Measurements from ENCODE around the gene LOXL4. TPM values are rescaled to one million over a fixed set of nuclear protein-coding genes. Genes with fewer than 3 reads are reported as not detected.

LOXL4 gene
- total RNA-seq, 2 experiments from 2014 or later, result not detected

- Mint-ChIP-seq H3K4me3 (no peak overlapping the region), H3K9me3 (no peaks in the 10 kb centered on the region), H3K36me3 (ENCODE audit: low read depth) (peaks cover 1% of the 10 kb centered on the region), H3K4me1 (ENCODE audit: low read depth) (no peaks in the 10 kb centered on the region), H3K27me3 (ENCODE audit: low read depth) (no peaks in the 10 kb centered on the region), H3K27ac (no peak overlapping the region)
- CTCF ChIA-PET, result no interaction called here
- DNase-seq, result no peak
- intact Hi-C loops (cut with micrococcal nuclease), result no loop called here
Observed at GRCh38 chr10:98259606-98260315, 8.2 kb downstream of the LOXL4 start.

GRCh38 chr10:98258683-98259454, 9.1 kb downstream of the LOXL4 start:
- DNase-seq, result no peak
- H3K27me3 Mint-ChIP-seq (ENCODE audit: low read depth), result no peaks in the 10 kb centered on the region
- no peak overlapping the region for H3K4me3 Mint-ChIP-seq
- no peak overlapping the region for H3K27ac Mint-ChIP-seq
- intact Hi-C loops (cut with micrococcal nuclease), result no loop called here
- peaks cover 1% of the 10 kb centered on the region for H3K36me3 Mint-ChIP-seq (ENCODE audit: low read depth)
- CTCF ChIA-PET, result no interaction called here
- no peaks in the 10 kb centered on the region for H3K9me3 Mint-ChIP-seq
- no peaks in the 10 kb centered on the region for H3K4me1 Mint-ChIP-seq (ENCODE audit: low read depth)

GRCh38 chr10:98257961-98258360, 10.0 kb downstream of the LOXL4 start:
- no peaks in the 10 kb centered on the region for H3K9me3 Mint-ChIP-seq
- H3K4me1 Mint-ChIP-seq (ENCODE audit: low read depth), result no peaks in the 10 kb centered on the region
- DNase-seq, result no peak
- H3K27ac Mint-ChIP-seq, result no peak overlapping the region
- CTCF ChIA-PET, result no interaction called here
- H3K36me3 Mint-ChIP-seq (ENCODE audit: low read depth), result peaks cover 1% of the 10 kb centered on the region
- H3K27me3 Mint-ChIP-seq (ENCODE audit: low read depth), result no peaks in the 10 kb centered on the region
- no peak overlapping the region for H3K4me3 Mint-ChIP-seq
- intact Hi-C loops (cut with micrococcal nuclease), result no loop called here

- Mint-ChIP-seq H3K4me1 (ENCODE audit: low read depth) (no peaks in the 10 kb centered on the region), H3K9me3 (no peaks in the 10 kb centered on the region), H3K27me3 (ENCODE audit: low read depth) (no peaks in the 10 kb centered on the region), H3K4me3 (no peak overlapping the region), H3K27ac (no peak overlapping the region), H3K36me3 (ENCODE audit: low read depth) (peaks cover 1% of the 10 kb centered on the region)
- intact Hi-C loops (cut with micrococcal nuclease), result no loop called here
- CTCF ChIA-PET, result no interaction called here
- DNase-seq, result no peak
Observed at GRCh38 chr10:98257198-98257597, 10.8 kb downstream of the LOXL4 start.

GRCh38 chr10:98256692-98257091, 11.3 kb downstream of the LOXL4 start:
- CTCF ChIA-PET, result no interaction called here
- H3K4me1 Mint-ChIP-seq (ENCODE audit: low read depth), result no peaks in the 10 kb centered on the region
- no peaks in the 10 kb centered on the region for H3K27me3 Mint-ChIP-seq (ENCODE audit: low read depth)
- no peak overlapping the region for H3K27ac Mint-ChIP-seq
- H3K4me3 Mint-ChIP-seq, result no peak overlapping the region
- no peaks in the 10 kb centered on the region for H3K9me3 Mint-ChIP-seq
- intact Hi-C loops (cut with micrococcal nuclease), result no loop called here
- H3K36me3 Mint-ChIP-seq (ENCODE audit: low read depth), result peaks cover 1% of the 10 kb centered on the region
- no peak for DNase-seq

- DNase-seq, result no peak
- H3K4me3 Mint-ChIP-seq, result no peak overlapping the region
- intact Hi-C loops (cut with micrococcal nuclease), result no loop called here
- no peaks in the 10 kb centered on the region for H3K4me1 Mint-ChIP-seq (ENCODE audit: low read depth)
- CTCF ChIA-PET, result no interaction called here
- H3K9me3 Mint-ChIP-seq, result no peaks in the 10 kb centered on the region
- H3K36me3 Mint-ChIP-seq (ENCODE audit: low read depth), result no peaks in the 10 kb centered on the region
- H3K27me3 Mint-ChIP-seq (ENCODE audit: low read depth), result no peaks in the 10 kb centered on the region
- no peak overlapping the region for H3K27ac Mint-ChIP-seq
Observed at GRCh38 chr10:98255146-98255877, 12.7 kb downstream of the LOXL4 start.

- no peak overlapping the region for H3K4me3 Mint-ChIP-seq
- no peaks in the 10 kb centered on the region for H3K27me3 Mint-ChIP-seq (ENCODE audit: low read depth)
- no peak for DNase-seq
- intact Hi-C loops (cut with micrococcal nuclease), result no loop called here
- H3K36me3 Mint-ChIP-seq (ENCODE audit: low read depth), result peaks cover 3% of the 10 kb centered on the region
- no peaks in the 10 kb centered on the region for H3K9me3 Mint-ChIP-seq
- no peaks in the 10 kb centered on the region for H3K4me1 Mint-ChIP-seq (ENCODE audit: low read depth)
- no peak overlapping the region for H3K27ac Mint-ChIP-seq
- CTCF ChIA-PET, result no interaction called here
Observed at GRCh38 chr10:98254234-98254974, 13.6 kb downstream of the LOXL4 start.

GRCh38 chr10:98253499-98253898, 14.5 kb downstream of the LOXL4 start:
- H3K4me3 Mint-ChIP-seq, result no peak overlapping the region
- CTCF ChIA-PET, result no interaction called here
- no peaks in the 10 kb centered on the region for H3K9me3 Mint-ChIP-seq
- H3K27me3 Mint-ChIP-seq (ENCODE audit: low read depth), result no peaks in the 10 kb centered on the region
- intact Hi-C loops (cut with micrococcal nuclease), result no loop called here
- DNase-seq, result no peak
- H3K27ac Mint-ChIP-seq, result no peak overlapping the region
- H3K36me3 Mint-ChIP-seq (ENCODE audit: low read depth), result peaks cover 3% of the 10 kb centered on the region
- no peaks in the 10 kb centered on the region for H3K4me1 Mint-ChIP-seq (ENCODE audit: low read depth)

GRCh38 chr10:98252464-98252863, 15.5 kb downstream of the LOXL4 start:
- Mint-ChIP-seq H3K4me3 (no peak overlapping the region), H3K9me3 (no peaks in the 10 kb centered on the region), H3K27me3 (ENCODE audit: low read depth) (no peaks in the 10 kb centered on the region), H3K36me3 (ENCODE audit: low read depth) (peaks cover 3% of the 10 kb centered on the region), H3K27ac (no peak overlapping the region), H3K4me1 (ENCODE audit: low read depth) (no peaks in the 10 kb centered on the region)
- CTCF ChIA-PET, result no interaction called here
- DNase-seq, result no peak
- intact Hi-C loops (cut with micrococcal nuclease), result no loop called here

- CTCF ChIA-PET, result no interaction called here
- Mint-ChIP-seq H3K4me1 (ENCODE audit: low read depth) (no peaks in the 10 kb centered on the region), H3K9me3 (no peaks in the 10 kb centered on the region), H3K4me3 (no peak overlapping the region), H3K27me3 (ENCODE audit: low read depth) (no peaks in the 10 kb centered on the region), H3K27ac (no peak overlapping the region), H3K36me3 (ENCODE audit: low read depth) (peaks cover 3% of the 10 kb centered on the region)
- no peak for DNase-seq
- intact Hi-C loops (cut with micrococcal nuclease), result no loop called here
Observed at GRCh38 chr10:98251399-98251798, 16.6 kb downstream of the LOXL4 start.

- Mint-ChIP-seq H3K4me3 (no peak overlapping the region), H3K9me3 (no peaks in the 10 kb centered on the region), H3K27me3 (ENCODE audit: low read depth) (no peaks in the 10 kb centered on the region), H3K4me1 (ENCODE audit: low read depth) (no peaks in the 10 kb centered on the region), H3K27ac (no peak overlapping the region), H3K36me3 (ENCODE audit: low read depth) (peaks cover 14% of the 10 kb centered on the region)
- no peak for DNase-seq
- CTCF ChIA-PET, result interaction anchor here (0.9 to 1.0 kb wide), 2 partner anchors 11 to 79 kb away, joined by 3 read pairs; no protein-coding TSS in a partner anchor
- intact Hi-C loops (cut with micrococcal nuclease), result loop anchor here (10.0 kb wide), 1 partner anchor 416 kb away; no protein-coding TSS in a partner anchor
Observed at GRCh38 chr10:98249134-98249533, 18.9 kb downstream of the LOXL4 start.

- no peak overlapping the region for H3K27ac Mint-ChIP-seq
Observed at GRCh38 chr10:98248018-98248417, 20.0 kb downstream of the LOXL4 start.

More at GRCh38 chr10:98248018-98248417, 20.0 kb downstream of the LOXL4 start:
- CTCF ChIA-PET, result interaction anchor here (1.0 kb wide), 1 partner anchor 10 kb away, joined by 3 read pairs; no protein-coding TSS in a partner anchor
- Mint-ChIP-seq H3K4me1 (ENCODE audit: low read depth) (no peaks in the 10 kb centered on the region), H3K36me3 (ENCODE audit: low read depth) (peaks cover 18% of the 10 kb centered on the region), H3K4me3 (no peak overlapping the region), H3K27me3 (ENCODE audit: low read depth) (no peaks in the 10 kb centered on the region), H3K9me3 (no peaks in the 10 kb centered on the region)
- DNase-seq, result no peak
- intact Hi-C loops (cut with micrococcal nuclease), result loop anchor here (10.0 kb wide), 1 partner anchor 417 kb away; no protein-coding TSS in a partner anchor
